GM23248 (cell line): ENCODE data around the gene GPC1.

ENCODE experiments used
- EZH2 ChIP-seq: fragments of 200-600 bp; sonication (generic); IDR thresholded peaks from 2 replicates; pipeline ENCODE4 v1.6.1; 2018; ENCODE audit warnings: antibody characterized with exemption, mild to moderate bottlenecking; ENCODE audit not compliant: insufficient read depth, poor library complexity, severe bottlenecking
- EZH2phosphoT487 ChIP-seq: fragments of 200-600 bp; sonication (generic); IDR thresholded peaks from 2 replicates; pipeline ENCODE4 v1.6.1; 2018; ENCODE audit warnings: antibody characterized with exemption, moderate library complexity, mild to moderate bottlenecking, low read depth; ENCODE audit not compliant: insufficient read depth

DNA sequence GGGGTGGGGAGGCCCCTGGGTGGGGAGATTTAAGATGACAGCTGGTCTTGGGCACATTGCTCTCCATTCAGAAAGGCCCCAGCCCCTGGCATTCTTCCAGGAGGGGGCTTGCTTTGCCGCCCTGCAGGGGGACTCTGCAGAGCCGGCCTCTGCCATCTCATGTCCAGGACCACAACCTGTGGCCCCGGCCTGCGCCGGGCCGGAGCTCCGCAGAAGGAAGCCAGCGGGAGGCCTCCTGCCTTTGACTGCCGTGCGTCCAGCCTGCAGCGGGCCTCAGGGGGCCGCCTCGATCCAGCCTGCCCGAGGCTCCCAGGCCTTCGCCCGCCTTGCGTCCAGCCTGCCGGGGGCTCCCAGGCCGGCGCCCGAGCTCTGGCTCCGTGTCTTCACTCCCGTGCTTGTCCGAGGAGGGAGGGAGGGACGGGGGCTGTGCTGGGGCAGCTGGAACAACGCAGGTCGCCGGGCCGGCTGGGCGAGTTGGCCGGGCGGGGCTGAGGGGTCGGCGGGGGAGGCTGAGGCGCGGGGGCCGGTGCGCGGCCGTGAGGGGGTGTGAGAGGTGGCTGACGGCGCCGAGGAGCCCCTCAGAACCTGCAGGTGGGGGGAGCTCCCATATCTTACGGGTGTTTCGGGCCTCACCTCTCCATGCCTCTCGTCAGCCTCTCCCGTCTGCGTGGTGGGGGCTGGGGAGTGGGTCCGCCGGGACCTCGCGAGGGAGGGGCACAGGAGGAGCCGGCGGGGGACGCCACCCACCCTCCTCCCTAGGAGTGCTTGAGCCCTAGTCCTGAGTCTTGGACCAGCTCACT, 20.4 kb downstream of the GPC1 start:
- no peak for TF ChIP-seq EZH2phosphoT487
- TF ChIP-seq EZH2 = no peak
